HUES6 (cell line): ENCODE results near the gene DVL2.
A peak's percentile ranks its signal among the peaks of the same experiment; 100 is the strongest.
"Not testable (repeated sequence)": the region's sequence is repeated elsewhere in the genome, so short reads cannot be mapped to it uniquely, and the experiment has no call there.

Source experiments
- H3K27ac ChIP-seq: 2 replicates; pipeline ENCODE4 v1.7.0; 2013; ENCODE audit warnings: low read depth, mild to moderate bottlenecking, low read length, inconsistent platforms
- H3K27me3 ChIP-seq: 2 replicates; pipeline ENCODE4 v1.6.1; 2013; ENCODE audit warnings: low read length; ENCODE audit not compliant: control insufficient read depth, insufficient read depth
- H3K36me3 ChIP-seq: 2 replicates; pipeline ENCODE4 v1.6.1; 2013; ENCODE audit warnings: low read length; ENCODE audit not compliant: control insufficient read depth, insufficient read depth
- H3K4me1 ChIP-seq: 2 replicates; pipeline ENCODE4 v1.6.1; 2013; ENCODE audit warnings: low read length; ENCODE audit not compliant: control insufficient read depth, insufficient read depth
- H3K4me3 ChIP-seq: 2 replicates; pipeline ENCODE4 v1.5.1; 2013; ENCODE audit warnings: low read depth, low read length
- H3K9ac ChIP-seq: one replicate; pipeline ENCODE4 v1.6.1; 2013; ENCODE audit warnings: mild to moderate bottlenecking, low read length
- H3K9me3 ChIP-seq: 2 replicates; pipeline ENCODE4 v1.6.1; 2013; ENCODE audit warnings: low read depth, low read length; ENCODE audit not compliant: control insufficient read depth, insufficient read depth

The DVL2 gene

DNA sequence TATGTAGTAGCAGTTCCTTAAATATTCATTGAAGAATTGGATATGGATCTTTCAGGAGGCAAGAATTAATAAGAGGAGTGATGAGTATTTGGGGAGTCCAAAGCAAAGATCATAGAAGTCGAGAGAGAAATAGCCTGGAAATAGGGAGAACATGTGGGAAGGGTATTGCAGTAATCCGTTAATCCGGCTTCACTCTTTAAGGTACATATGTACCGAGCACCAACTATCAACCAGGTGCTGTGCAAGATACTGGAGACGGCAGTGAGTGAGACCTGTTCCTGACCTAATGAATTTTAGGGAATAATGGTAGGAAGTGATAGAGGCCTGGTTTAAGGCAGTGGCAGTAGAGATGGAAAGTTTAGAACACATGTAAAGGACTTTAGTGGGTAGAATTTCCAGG lies 18.8 kb upstream of the DVL2 start:
- Histone ChIP-seq H3K36me3 (peaks cover 38% of the 10 kb centered on the region), H3K27ac (no peak overlapping the region)

GRCh38 chr17:7252176-7253043 lies 18.1 kb upstream of the DVL2 start, which contains the start of gene ELP5:
ELP5 (plus strand) TSS chr17:7252215; CDS start chr17:7252551, 336 bp downstream.
- Histone ChIP-seq H3K4me3 (peak within 1 kb of the TSS; percentile 89), H3K36me3 (peaks cover 33% of the 10 kb centered on the region), H3K9me3 (no peaks in the 10 kb centered on the region), H3K9ac (peak within 1 kb of the TSS; percentile 90), H3K4me1 (peaks cover 12% of the 10 kb centered on the region; the same call in 1 of the 2 replicates), H3K27me3 (no peaks in the 10 kb centered on the region), H3K27ac (peak within 1 kb of the TSS; percentile 90)

More for the DNA sequence above, 18.8 kb upstream of the DVL2 start:
- H3K4me3 ChIP-seq, result peak overlapping the region; percentile 89
- H3K9me3 ChIP-seq, result no peaks in the 10 kb centered on the region
- H3K9ac ChIP-seq, result peak overlapping the region; percentile 90
- no peaks in the 10 kb centered on the region for H3K27me3 ChIP-seq
- H3K4me1 ChIP-seq, result peaks cover 12% of the 10 kb centered on the region; the same call in 1 of the 2 replicates

- peaks cover 12% of the 10 kb centered on the region; the same call in 1 of the 2 replicates for H3K4me1 ChIP-seq
- peak within 1 kb of the TSS; percentile 90 for H3K9ac ChIP-seq
- no peaks in the 10 kb centered on the region for H3K9me3 ChIP-seq
- H3K4me3 ChIP-seq, result peak within 1 kb of the TSS; percentile 89
- H3K36me3 ChIP-seq, result peaks cover 30% of the 10 kb centered on the region
- H3K27me3 ChIP-seq, result no peaks in the 10 kb centered on the region
- peak within 1 kb of the TSS; percentile 90 for H3K27ac ChIP-seq
These were observed 17.4 kb upstream of the DVL2 start, which contains the start of gene CTDNEP1 for GRCh38 chr17:7251661-7252175. CTDNEP1 (minus strand) TSS chr17:7251734; CDS start chr17:7251296, 438 bp downstream.

- peaks cover 30% of the 10 kb centered on the region for H3K36me3 ChIP-seq
- peak overlapping the region; percentile 79 for H3K9ac ChIP-seq
- H3K4me1 ChIP-seq, result peaks cover 12% of the 10 kb centered on the region; the same call in 1 of the 2 replicates
- H3K4me3 ChIP-seq, result peak overlapping the region; percentile 89
- H3K27ac ChIP-seq, result peak overlapping the region; percentile 74
- H3K27me3 ChIP-seq, result no peaks in the 10 kb centered on the region
- H3K9me3 ChIP-seq, result no peaks in the 10 kb centered on the region
These were observed 16.6 kb upstream of the DVL2 start for GRCh38 chr17:7250695-7251627.

GRCh38 chr17:7249830-7250229 lies 15.5 kb upstream of the DVL2 start:
- H3K4me3 ChIP-seq, result peak overlapping the region; percentile 89
- peaks cover 27% of the 10 kb centered on the region for H3K36me3 ChIP-seq
- H3K27me3 ChIP-seq, result no peaks in the 10 kb centered on the region
- H3K4me1 ChIP-seq, result peaks cover 12% of the 10 kb centered on the region; the same call in 1 of the 2 replicates
- peak overlapping the region; percentile 79 for H3K9ac ChIP-seq
- no peaks in the 10 kb centered on the region for H3K9me3 ChIP-seq
- H3K27ac ChIP-seq, result no peak overlapping the region

- Histone ChIP-seq H3K9me3 (no peaks in the 10 kb centered on the region), H3K36me3 (peaks cover 27% of the 10 kb centered on the region), H3K27me3 (no peaks in the 10 kb centered on the region), H3K9ac (no peak overlapping the region), H3K27ac (no peak overlapping the region), H3K4me3 (no peak overlapping the region), H3K4me1 (peaks cover 12% of the 10 kb centered on the region; the same call in 1 of the 2 replicates)
These were observed 14.9 kb upstream of the DVL2 start for GRCh38 chr17:7249214-7249613.

GRCh38 chr17:7248796-7249195 lies 14.5 kb upstream of the DVL2 start:
- H3K9me3 ChIP-seq, result no peaks in the 10 kb centered on the region
- peaks cover 28% of the 10 kb centered on the region for H3K36me3 ChIP-seq
- no peak overlapping the region for H3K27ac ChIP-seq
- H3K9ac ChIP-seq, result no peak overlapping the region
- no peak overlapping the region for H3K4me3 ChIP-seq
- H3K4me1 ChIP-seq, result peaks cover 12% of the 10 kb centered on the region; the same call in 1 of the 2 replicates
- H3K27me3 ChIP-seq, result no peaks in the 10 kb centered on the region

GRCh38 chr17:7246779-7247178 lies 12.5 kb upstream of the DVL2 start:
- no peaks in the 10 kb centered on the region for H3K27me3 ChIP-seq
- no peak overlapping the region for H3K4me3 ChIP-seq
- no peak overlapping the region for H3K9ac ChIP-seq
- peaks cover 11% of the 10 kb centered on the region for H3K4me1 ChIP-seq
- H3K27ac ChIP-seq, result no peak overlapping the region
- no peaks in the 10 kb centered on the region for H3K9me3 ChIP-seq
- peaks cover 30% of the 10 kb centered on the region for H3K36me3 ChIP-seq

GRCh38 chr17:7243838-7244237 lies 9.5 kb upstream of the DVL2 start:
- not testable (repeated sequence) for H3K27me3 ChIP-seq, H3K9ac ChIP-seq, H3K4me1 ChIP-seq, H3K4me3 ChIP-seq, H3K9me3 ChIP-seq, H3K27ac ChIP-seq
- H3K36me3 ChIP-seq, result peaks cover 40% of the 10 kb centered on the region

DNA sequence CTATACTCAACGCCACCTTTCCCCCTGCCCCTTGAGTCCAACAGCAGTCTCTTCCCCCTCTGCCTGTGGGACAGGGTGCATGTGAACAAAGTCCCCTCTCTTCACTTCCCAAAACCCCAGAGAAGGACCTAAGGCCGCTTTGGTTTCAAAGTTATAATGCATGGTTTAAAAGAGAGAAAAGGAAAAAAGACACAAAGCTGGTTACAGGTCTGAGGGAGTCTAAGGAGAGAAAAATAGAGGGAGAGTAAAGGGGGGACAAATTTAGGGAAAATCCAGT lies 9.1 kb upstream of the DVL2 start:
- peaks cover 9% of the 10 kb centered on the region for H3K4me1 ChIP-seq
- peaks cover 40% of the 10 kb centered on the region for H3K36me3 ChIP-seq
- no peaks in the 10 kb centered on the region for H3K27me3 ChIP-seq
- no peak overlapping the region; the same call in 1 of the 2 replicates for H3K27ac ChIP-seq
- peak overlapping the region; percentile 75 for H3K4me3 ChIP-seq
- H3K9ac ChIP-seq, result peak overlapping the region; percentile 79
- no peaks in the 10 kb centered on the region for H3K9me3 ChIP-seq
